Neural progenitor cell (in vitro differentiated cells): ENCODE data around the gene TYR.

Source experiments
- EZH2 ChIP-seq: fragments of 200-600 bp; sonication (generic); IDR thresholded peaks from 2 replicates; pipeline ENCODE4 v1.6.1; 2017; ENCODE audit warnings: antibody characterized with exemption, mild to moderate bottlenecking, moderate library complexity
- EZH2phosphoT487 ChIP-seq: fragments of 200-600 bp; sonication (generic); IDR thresholded peaks from 2 replicates; pipeline ENCODE4 v1.6.1; 2017; ENCODE audit warnings: antibody characterized with exemption
- TF ChIP-seq, protein P1 (sequence below): fragments of 200-600 bp; sonication (generic); IDR thresholded peaks from 2 replicates; pipeline ENCODE4 v1.5.1; 2017; ENCODE audit warnings: antibody characterized with exemption, mild to moderate bottlenecking

DNA sequence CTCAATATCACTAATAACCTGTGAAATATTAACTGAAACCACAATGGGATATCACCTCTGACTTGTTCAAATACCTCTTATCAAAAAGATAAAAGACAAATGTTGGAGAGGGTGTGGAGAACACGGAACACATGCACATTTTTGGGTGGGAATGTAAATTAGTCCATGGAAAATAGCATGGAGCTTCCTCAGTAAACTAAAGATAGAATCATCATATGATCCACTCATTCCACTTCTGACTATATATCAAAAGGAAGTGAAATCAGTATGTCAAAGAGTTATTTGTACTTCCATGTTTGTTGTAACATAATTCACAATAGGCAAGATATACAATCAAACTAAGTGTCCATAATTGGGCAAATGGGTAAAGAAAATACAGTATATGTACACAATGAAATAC, 57.4 kb downstream of the TYR start:
- TF ChIP-seq, protein P1, sequence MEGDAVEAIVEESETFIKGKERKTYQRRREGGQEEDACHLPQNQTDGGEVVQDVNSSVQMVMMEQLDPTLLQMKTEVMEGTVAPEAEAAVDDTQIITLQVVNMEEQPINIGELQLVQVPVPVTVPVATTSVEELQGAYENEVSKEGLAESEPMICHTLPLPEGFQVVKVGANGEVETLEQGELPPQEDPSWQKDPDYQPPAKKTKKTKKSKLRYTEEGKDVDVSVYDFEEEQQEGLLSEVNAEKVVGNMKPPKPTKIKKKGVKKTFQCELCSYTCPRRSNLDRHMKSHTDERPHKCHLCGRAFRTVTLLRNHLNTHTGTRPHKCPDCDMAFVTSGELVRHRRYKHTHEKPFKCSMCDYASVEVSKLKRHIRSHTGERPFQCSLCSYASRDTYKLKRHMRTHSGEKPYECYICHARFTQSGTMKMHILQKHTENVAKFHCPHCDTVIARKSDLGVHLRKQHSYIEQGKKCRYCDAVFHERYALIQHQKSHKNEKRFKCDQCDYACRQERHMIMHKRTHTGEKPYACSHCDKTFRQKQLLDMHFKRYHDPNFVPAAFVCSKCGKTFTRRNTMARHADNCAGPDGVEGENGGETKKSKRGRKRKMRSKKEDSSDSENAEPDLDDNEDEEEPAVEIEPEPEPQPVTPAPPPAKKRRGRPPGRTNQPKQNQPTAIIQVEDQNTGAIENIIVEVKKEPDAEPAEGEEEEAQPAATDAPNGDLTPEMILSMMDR, result no peak
- no peak for TF ChIP-seq EZH2
- no peak for TF ChIP-seq EZH2phosphoT487
